K562 (cell line): ENCODE results near the gene ZDHHC14. TPM values are rescaled to one million over a fixed set of nuclear protein-coding genes. Genes with fewer than 3 reads are reported as not detected.

Source experiments
- ATAC-seq: fragments of 200-7000 bp; cut with Tn5 transposase; 3 replicates; pipeline ENCODE4 v1.9.1; 2020; ENCODE audit warnings: moderate library complexity
- BruUV-seq: library from RNA; stranded (reverse); fragments of 400-500 nt; replicated peaks from 2 replicates; lab custom pipeline; 2021; lab: Mats Ljungman, UMichigan
- CTCF ChIA-PET: fragments of 300-600 bp; formaldehyde crosslinking; extraction: SDS; loops from one replicate; lab custom pipeline; 2021; ENCODE audit warnings: low intra/inter-chr PET ratio; lab: Yijun Ruan, JAX
- POLR2A ChIA-PET: fragments of 300-600, 350-650 bp; sonication (Branson Sonifier 250); formaldehyde crosslinking; extraction: SDS; loops from one replicate; lab custom pipeline; 2021; ENCODE audit warnings: antibody characterized with exemption, inconsistent platforms; lab: Yijun Ruan, JAX
- DNase-seq, 4 experiments: peaks; one replicate each; pipeline versions ENCODE4 v3.0.0 to v3.0.0-alpha.2; 2011 to 2018; ENCODE audit warnings: low spot score in 3 of 4, mixed read lengths in 3 of 4; ENCODE audit errors: extremely low read depth in 1 of 4
- FAIRE-seq: peaks from 2 replicates; lab custom pipeline; 2011; peaks lifted over from hg19 to GRCh38; lab: Jason Lieb, UNC
- H2AFZ ChIP-seq: 2 replicates; pipeline ENCODE4 v1.6.0; 2011; ENCODE audit warnings: low read depth, low read length, control low read depth, inconsistent platforms
- H3K27ac ChIP-seq: fragments of 200-600 bp; 3 replicates; pipeline ENCODE4 v1.8.0; 2011; ENCODE audit warnings: low read depth, mild to moderate bottlenecking, control low read depth, inconsistent platforms, low read length, moderate library complexity, mixed read lengths; ENCODE audit errors: extremely low read depth
- H3K27me3 ChIP-seq, 2 experiments: fragments of 300-600 bp in 1 of 2; 2 replicates in 1 of 2; 3 replicates in 1 of 2; pipeline versions ENCODE4 v1.6.0 to v1.8.0; 2011; ENCODE audit warnings: inconsistent platforms in 2 of 2, low read length in 2 of 2, mild to moderate bottlenecking in 1 of 2, mixed read lengths in 1 of 2, moderate library complexity in 1 of 2; ENCODE audit not compliant: control insufficient read depth in 2 of 2, insufficient read depth in 2 of 2
- H3K36me3 ChIP-seq: fragments of 300-600 bp; 3 replicates; pipeline ENCODE4 v1.8.0; 2011; ENCODE audit warnings: mild to moderate bottlenecking, low read length, inconsistent platforms; ENCODE audit not compliant: control insufficient read depth, insufficient read depth
- H3K4me1 ChIP-seq, 2 experiments: fragments of 200-600 bp in 1 of 2; replicated peaks in 1 of 2; 2 replicates in 1 of 2; 3 replicates in 1 of 2; pipeline versions ENCODE4 v1.5.1 to v1.8.0; 2011; ENCODE audit warnings: inconsistent platforms in 2 of 2, low read length in 2 of 2, mild to moderate bottlenecking in 1 of 2, mixed read lengths in 1 of 2, moderate library complexity in 1 of 2; ENCODE audit not compliant: control insufficient read depth in 2 of 2, insufficient read depth in 2 of 2
- H3K4me2 ChIP-seq: 2 replicates; pipeline ENCODE4 v1.6.1; 2011; ENCODE audit warnings: low read length, control low read depth, inconsistent platforms, mixed read lengths; ENCODE audit not compliant: insufficient read depth
- H3K4me3 ChIP-seq: fragments of 200-600 bp; sonication (generic), shearing (Covaris generic); 2 replicates; pipeline ENCODE4 v1.5.1; 2016; ENCODE audit warnings: control low read depth, inconsistent platforms
- H3K79me2 ChIP-seq: fragments of 200-600 bp; 3 replicates; pipeline ENCODE4 v1.8.0; 2011; ENCODE audit warnings: low read length, inconsistent platforms; ENCODE audit not compliant: control insufficient read depth, insufficient read depth
- H3K9ac ChIP-seq, 2 experiments: 2 replicates each; pipeline versions ENCODE4 v1.6.0 to v1.6.1; 2011; ENCODE audit warnings: low read depth in 2 of 2, low read length in 2 of 2, control low read depth in 1 of 2, inconsistent platforms in 1 of 2, mild to moderate bottlenecking in 1 of 2, mixed read lengths in 1 of 2; ENCODE audit not compliant: insufficient read depth in 1 of 2
- H3K9me1 ChIP-seq: one replicate; pipeline ENCODE4 v1.6.0; 2011; ENCODE audit warnings: inconsistent platforms, mild to moderate bottlenecking, low read length, moderate library complexity; ENCODE audit not compliant: control insufficient read depth, insufficient read depth
- H3K9me3 ChIP-seq: replicated peaks from 2 replicates; pipeline ENCODE4 v1.5.1; 2011; ENCODE audit warnings: low read depth, low read length, inconsistent platforms; ENCODE audit not compliant: control insufficient read depth, insufficient read depth
- H4K20me1 ChIP-seq: replicated peaks from 2 replicates; pipeline ENCODE4 v1.6.1; 2011; ENCODE audit warnings: low read length, inconsistent platforms, mixed read lengths; ENCODE audit not compliant: control insufficient read depth, insufficient read depth
- ESRRB ChIP-seq: fragments of 250-450 bp; sonication (Bioruptor Pico); IDR thresholded peaks from 2 replicates; pipeline ENCODE4 v1.5.0; 2020; ENCODE audit warnings: mild to moderate bottlenecking, moderate library complexity, borderline replicate concordance
- HMG20B ChIP-seq: fragments of 250-450 bp; sonication (Bioruptor Pico); IDR thresholded peaks from 2 replicates; pipeline ENCODE4 v1.5.0; 2021; ENCODE audit warnings: mild to moderate bottlenecking
- HSF4 ChIP-seq: fragments of 250-450 bp; sonication (Bioruptor Pico); IDR thresholded peaks from 2 replicates; pipeline ENCODE4 v2.1.2; 2022; ENCODE audit warnings: mild to moderate bottlenecking, moderate library complexity, borderline replicate concordance
- IFI16 ChIP-seq: fragments of 250-450 bp; sonication (Bioruptor Pico); IDR thresholded peaks from 2 replicates; pipeline ENCODE4 v2.1.2; 2022; ENCODE audit warnings: mild to moderate bottlenecking, inconsistent platforms
- KAT2B ChIP-seq: IDR thresholded peaks from one replicate; pipeline ENCODE4 v1.6.1; 2012; ENCODE audit warnings: low read depth, mild to moderate bottlenecking, control low read depth, inconsistent platforms, low read length, moderate library complexity
- MBD2 ChIP-seq: sonication (generic); IDR thresholded peaks from 2 replicates; pipeline ENCODE4 v1.6.1; 2016; ENCODE audit warnings: low read depth, borderline replicate concordance
- NR2C2 ChIP-seq, 2 experiments: fragments of 200-800 bp in 1 of 2; sonication (Bioruptor generic) in 1 of 2; sonication (generic) in 1 of 2; formaldehyde crosslinking in 1 of 2; IDR thresholded peaks; 2 replicates each; pipeline versions ENCODE4 v1.6.1 to v1.8.0; 2016 to 2022; ENCODE audit warnings: mild to moderate bottlenecking in 1 of 2, missing compliant biosample characterization in 1 of 2, missing genetic modification characterization in 1 of 2, missing genetic modification reagents in 1 of 2
- POLR2B ChIP-seq: fragments of 450-650 bp; IDR thresholded peaks from 2 replicates; pipeline ENCODE4 v1.6.1; 2018; ENCODE audit warnings: low read depth; ENCODE audit not compliant: partially characterized antibody
- SMAD3 ChIP-seq: fragments of 450-650 bp; formaldehyde crosslinking; conservative IDR thresholded peaks from 2 replicates; pipeline ENCODE4 v1.4.0; 2020; ENCODE audit warnings: mild to moderate bottlenecking
- UBTF ChIP-seq, 2 experiments: IDR thresholded peaks; 2 replicates each; pipeline ENCODE4 v1.6.1; 2012; ENCODE audit warnings: improper control_type of control experiment in 2 of 2, low read depth in 2 of 2, low read length in 2 of 2, borderline replicate concordance in 1 of 2
- WGBS: fragments of 100-300 bp; shearing (Covaris generic); methylation state at CpG from one replicate; pipeline ENCODE4 v1.1.6; 2016; ENCODE audit warnings: low coverage, mixed read lengths; ENCODE audit not compliant: insufficient coverage; ENCODE audit errors: missing lambda C conversion rate; 5-methylcytosine and 5-hydroxymethylcytosine counted together
- in situ Hi-C: fragments of 300-500 bp; cut with MboI; formaldehyde crosslinking; loops from 4 replicates; pipeline ENCODE4 v1.15.0; 2018; ENCODE audit warnings: inconsistent platforms, mixed read lengths
- intact Hi-C: fragments of 100-400 bp; cut with micrococcal nuclease; formaldehyde crosslinking; loops from 2 replicates; pipeline ENCODE4 v1.14.2; 2022
- polyA plus RNA-seq, 8 experiments: library from polyadenylated mRNA; depleted of rRNA in 4 of 8; stranded (reverse) in 5 of 8; unstranded in 3 of 8; fragments of >200 nt; fragmentation: Nextera tagmentation in 2 of 8; fragmentation: Illumina TruSeq in 1 of 8; extraction: Ambion mirVana in 2 of 8; extraction: Trizol in 1 of 8; gene quantifications; 2 replicates each; pipeline versions ENCODE4 v1.2.1 to v1.2.3, GENCODE V29; 2011 to 2014; ENCODE audit warnings: inconsistent platforms in 1 of 8, missing spikeins in 1 of 8
- total RNA-seq, 7 experiments: library from RNA; depleted of rRNA in 6 of 7; stranded (reverse); fragments of >200 nt in 6 of 7; fragmentation: Illumina TruSeq in 2 of 7; extraction: Trizol in 2 of 7; gene quantifications; 2 replicates each; pipeline versions ENCODE4 v1.2.1 to v1.2.3, GENCODE V29; 2011 to 2021; ENCODE audit warnings: low replicate concordance in 1 of 7
- TF ChIP-seq, protein P1 (sequence below), 2 experiments: IDR thresholded peaks; 2 replicates each; pipeline ENCODE4 v1.6.1; 2011; ENCODE audit warnings: borderline replicate concordance in 1 of 2, control low read depth in 1 of 2, low read depth in 1 of 2, low read length in 1 of 2, mild to moderate bottlenecking in 1 of 2, mixed read lengths in 1 of 2, moderate library complexity in 1 of 2; ENCODE audit not compliant: insufficient read depth in 1 of 2, insufficient read length in 1 of 2, poor library complexity in 1 of 2, severe bottlenecking in 1 of 2; ENCODE audit errors: extremely low read depth in 1 of 2

The ZDHHC14 gene
- total and polyA plus RNA-seq, 9 of the 15 experiments (the other 6 are each of a cell fraction or from before 2014, with no cell fraction given): 0.92 to 23.1 (median 13.8) TPM

GRCh38 chr6:157548635-157549467 lies 167.9 kb downstream of the ZDHHC14 start:
- no peak overlapping the region for H3K4me2 ChIP-seq

DNA sequence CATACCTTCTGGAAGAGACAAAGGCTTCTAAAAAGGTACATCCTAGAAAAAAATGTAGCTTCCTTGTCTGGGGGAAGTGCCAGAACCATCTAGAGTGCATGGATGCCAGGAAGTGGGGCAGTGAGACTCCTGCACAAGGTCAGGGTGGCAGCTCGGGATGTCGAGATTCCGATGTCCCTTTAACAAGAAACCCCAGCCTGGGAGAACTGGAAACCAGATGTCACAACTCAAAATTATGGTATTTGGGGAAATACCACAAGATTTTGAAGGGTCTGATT lies 168.4 kb downstream of the ZDHHC14 start:
- no peaks in the 10 kb centered on the region for H3K79me2 ChIP-seq
- BruUV-seq: no TSS peak
- no peak overlapping the region for H3K9ac ChIP-seq
- ChIA-PET POLR2A (interaction anchor here (0.7 kb wide), 2 partner anchors 12 to 69 kb away, joined by 3 read pairs; no protein-coding TSS in a partner anchor), CTCF (no interaction called here)
- no peak overlapping the region for H3K4me3 ChIP-seq
- DNase-seq: no peak
- in situ Hi-C loops (no loop called here), intact Hi-C loops (no loop called here)
- H3K27me3 ChIP-seq: no peaks in the 10 kb centered on the region
- no peak overlapping the region for H2AFZ ChIP-seq
- peak; percentile 19 for FAIRE-seq
- no peaks in the 10 kb centered on the region for H4K20me1 ChIP-seq
- no peak for ATAC-seq
- no peaks in the 10 kb centered on the region for H3K36me3 ChIP-seq
- H3K27ac ChIP-seq: no peak overlapping the region
- no peak overlapping the region for H3K4me2 ChIP-seq
- H3K9me1 ChIP-seq: no peaks in the 10 kb centered on the region
- 97% methylated on average over 3 of the region's 3 CpGs for WGBS
- H3K4me1 ChIP-seq: no peaks in the 10 kb centered on the region
- no peaks in the 10 kb centered on the region for H3K9me3 ChIP-seq
- TF ChIP-seq UBTF (IDR thresholded peaks at IDR 0.05; ENCODE audit: borderline replicate concordance in 1 of 2, low read depth in 2 of 2, low read length in 2 of 2): no peak
- TF ChIP-seq KAT2B: no peak
- TF ChIP-seq NR2C2 (CRISPR knock-in tag; IDR thresholded peaks at IDR 0.05): no peak
- TF ChIP-seq NR2C2 (tag; IDR thresholded peaks at IDR 0.05): no peak
- TF ChIP-seq, protein P1, sequence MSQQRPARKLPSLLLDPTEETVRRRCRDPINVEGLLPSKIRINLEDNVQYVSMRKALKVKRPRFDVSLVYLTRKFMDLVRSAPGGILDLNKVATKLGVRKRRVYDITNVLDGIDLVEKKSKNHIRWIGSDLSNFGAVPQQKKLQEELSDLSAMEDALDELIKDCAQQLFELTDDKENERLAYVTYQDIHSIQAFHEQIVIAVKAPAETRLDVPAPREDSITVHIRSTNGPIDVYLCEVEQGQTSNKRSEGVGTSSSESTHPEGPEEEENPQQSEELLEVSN (IDR thresholded peaks at IDR 0.05; ENCODE audit: borderline replicate concordance in 1 of 2, extremely low read depth in 1 of 2, insufficient read depth in 1 of 2, insufficient read length in 1 of 2, low read depth in 1 of 2, low read length in 1 of 2, poor library complexity in 1 of 2, severe bottlenecking in 1 of 2): no peak
- no peak for TF ChIP-seq ESRRB (CRISPR knock-in tag)
- no peak for TF ChIP-seq HSF4 (CRISPR knock-in tag)
- TF ChIP-seq HMG20B (CRISPR knock-in tag): no peak
- TF ChIP-seq SMAD3: no peak
- TF ChIP-seq IFI16: no peak

More at GRCh38 chr6:157548635-157549467, 167.9 kb downstream of the ZDHHC14 start:
- no peak for TF ChIP-seq POLR2B
- TF ChIP-seq MBD2: 0 out of 2 replicates have a peak, but pooled peaks have one; percentile 5
- ChIA-PET POLR2A (interaction anchor here (0.7 kb wide), 2 partner anchors 12 to 69 kb away, joined by 3 read pairs; no protein-coding TSS in a partner anchor), CTCF (no interaction called here)
- WGBS: 89% methylated on average over 24 of the region's 24 CpGs
- peak overlapping the region in 1 of 2 experiments; percentile 24; a peak in 1 of 4 replicates for H3K9ac ChIP-seq
- H2AFZ ChIP-seq: no peak overlapping the region
- no peak for DNase-seq
- H3K4me1 ChIP-seq: no peaks in the 10 kb centered on the region
- H3K9me1 ChIP-seq: no peaks in the 10 kb centered on the region
- no peak overlapping the region for H3K4me3 ChIP-seq
- no peak for FAIRE-seq
- ATAC-seq: no peak
- no peaks in the 10 kb centered on the region for H3K27me3 ChIP-seq
- H3K27ac ChIP-seq: no peak overlapping the region
- H3K36me3 ChIP-seq: peaks cover 3% of the 10 kb centered on the region; the same call in 1 of the 3 replicates
- H4K20me1 ChIP-seq: no peaks in the 10 kb centered on the region
- no peaks in the 10 kb centered on the region for H3K79me2 ChIP-seq
- in situ Hi-C loops (no loop called here), intact Hi-C loops (no loop called here)
- no peaks in the 10 kb centered on the region for H3K9me3 ChIP-seq
- no TSS peak for BruUV-seq
